ENCODE results near the gene NDUFA5.
A peak's percentile ranks its signal among the peaks of the same experiment; 100 is the strongest.

The NDUFA5 gene

DNA sequence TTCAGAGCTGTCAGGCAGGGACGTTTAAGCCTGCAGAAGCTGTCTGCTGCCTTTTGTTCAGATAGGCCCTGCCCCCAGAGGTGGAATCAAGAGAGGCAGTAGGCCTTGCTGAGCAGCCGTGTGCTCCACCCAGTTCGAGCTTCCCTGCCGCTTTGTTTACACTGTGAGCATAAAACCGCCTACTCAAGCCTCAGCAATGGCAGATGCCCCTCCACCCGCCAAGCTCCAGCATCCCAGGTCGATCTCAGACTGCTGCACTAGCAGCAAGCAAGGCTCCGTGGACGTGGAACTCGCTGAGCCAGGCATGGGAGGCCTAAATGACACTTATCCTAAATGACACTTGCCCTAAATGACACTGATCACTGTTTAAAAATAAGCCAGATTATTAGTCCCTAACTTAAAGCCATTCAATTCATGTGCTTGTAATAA lies 37.2 kb upstream of the NDUFA5 start:
- POLR2A ChIA-PET: no interaction called here
- no peak overlapping the region for H3K27ac ChIP-seq (ENCODE audit: extremely low read depth, low read depth, low read length)
- H3K36me3 ChIP-seq (ENCODE audit: control insufficient read depth in 2 of 2, insufficient read depth in 1 of 2, low read length in 2 of 2): no peaks in the 10 kb centered on the region
- H3K4me3 ChIP-seq (ENCODE audit: low read depth, low read length): no peak overlapping the region
- peak; percentile 81 for TF ChIP-seq ZNF585B (tag by site-specific recombination; IDR thresholded peaks at IDR 0.05)
- TF ChIP-seq MZF1 (tag by site-specific recombination; IDR thresholded peaks at IDR 0.05; ENCODE audit: borderline replicate concordance): no peak
- no peak for TF ChIP-seq ZNF184 (tag by site-specific recombination; IDR thresholded peaks at IDR 0.05)
- TF ChIP-seq, protein P1, sequence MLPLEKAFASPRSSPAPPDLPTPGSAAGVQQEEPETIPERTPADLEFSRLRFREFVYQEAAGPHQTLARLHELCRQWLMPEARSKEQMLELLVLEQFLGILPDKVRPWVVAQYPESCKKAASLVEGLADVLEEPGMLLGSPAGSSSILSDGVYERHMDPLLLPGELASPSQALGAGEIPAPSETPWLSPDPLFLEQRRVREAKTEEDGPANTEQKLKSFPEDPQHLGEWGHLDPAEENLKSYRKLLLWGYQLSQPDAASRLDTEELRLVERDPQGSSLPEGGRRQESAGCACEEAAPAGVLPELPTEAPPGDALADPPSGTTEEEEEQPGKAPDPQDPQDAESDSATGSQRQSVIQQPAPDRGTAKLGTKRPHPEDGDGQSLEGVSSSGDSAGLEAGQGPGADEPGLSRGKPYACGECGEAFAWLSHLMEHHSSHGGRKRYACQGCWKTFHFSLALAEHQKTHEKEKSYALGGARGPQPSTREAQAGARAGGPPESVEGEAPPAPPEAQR (tag by site-specific recombination; IDR thresholded peaks at IDR 0.05): no peak
- 0 out of 2 replicates have a peak, but pooled peaks have one; percentile 46 for TF ChIP-seq EGR2 (tag by site-specific recombination; IDR thresholded peaks at IDR 0.05; ENCODE audit: low read depth)
- TF ChIP-seq ZBTB17 (tag by site-specific recombination; IDR thresholded peaks at IDR 0.05): peak; percentile 51; the same call in 1 of the 2 replicates
- 0 out of 2 replicates have a peak, but pooled peaks have one; percentile 10 for TF ChIP-seq KLF1 (tag by site-specific recombination; IDR thresholded peaks at IDR 0.05)
- no peak for TF ChIP-seq ZNF514 (tag by site-specific recombination; IDR thresholded peaks at IDR 0.05)
- TF ChIP-seq ZFHX2 (tag by site-specific recombination; conservative IDR thresholded peaks at IDR 0.05): peak; percentile 70
- no peak for TF ChIP-seq RBAK (tag by site-specific recombination; IDR thresholded peaks at IDR 0.05)
- no peak for TF ChIP-seq ZNF792 (tag by site-specific recombination; IDR thresholded peaks at IDR 0.05)
- 0 out of 2 replicates have a peak, but pooled peaks have one; percentile 17 for TF ChIP-seq YY1 (tag by site-specific recombination; IDR thresholded peaks at IDR 0.05)
- TF ChIP-seq, protein P2, sequence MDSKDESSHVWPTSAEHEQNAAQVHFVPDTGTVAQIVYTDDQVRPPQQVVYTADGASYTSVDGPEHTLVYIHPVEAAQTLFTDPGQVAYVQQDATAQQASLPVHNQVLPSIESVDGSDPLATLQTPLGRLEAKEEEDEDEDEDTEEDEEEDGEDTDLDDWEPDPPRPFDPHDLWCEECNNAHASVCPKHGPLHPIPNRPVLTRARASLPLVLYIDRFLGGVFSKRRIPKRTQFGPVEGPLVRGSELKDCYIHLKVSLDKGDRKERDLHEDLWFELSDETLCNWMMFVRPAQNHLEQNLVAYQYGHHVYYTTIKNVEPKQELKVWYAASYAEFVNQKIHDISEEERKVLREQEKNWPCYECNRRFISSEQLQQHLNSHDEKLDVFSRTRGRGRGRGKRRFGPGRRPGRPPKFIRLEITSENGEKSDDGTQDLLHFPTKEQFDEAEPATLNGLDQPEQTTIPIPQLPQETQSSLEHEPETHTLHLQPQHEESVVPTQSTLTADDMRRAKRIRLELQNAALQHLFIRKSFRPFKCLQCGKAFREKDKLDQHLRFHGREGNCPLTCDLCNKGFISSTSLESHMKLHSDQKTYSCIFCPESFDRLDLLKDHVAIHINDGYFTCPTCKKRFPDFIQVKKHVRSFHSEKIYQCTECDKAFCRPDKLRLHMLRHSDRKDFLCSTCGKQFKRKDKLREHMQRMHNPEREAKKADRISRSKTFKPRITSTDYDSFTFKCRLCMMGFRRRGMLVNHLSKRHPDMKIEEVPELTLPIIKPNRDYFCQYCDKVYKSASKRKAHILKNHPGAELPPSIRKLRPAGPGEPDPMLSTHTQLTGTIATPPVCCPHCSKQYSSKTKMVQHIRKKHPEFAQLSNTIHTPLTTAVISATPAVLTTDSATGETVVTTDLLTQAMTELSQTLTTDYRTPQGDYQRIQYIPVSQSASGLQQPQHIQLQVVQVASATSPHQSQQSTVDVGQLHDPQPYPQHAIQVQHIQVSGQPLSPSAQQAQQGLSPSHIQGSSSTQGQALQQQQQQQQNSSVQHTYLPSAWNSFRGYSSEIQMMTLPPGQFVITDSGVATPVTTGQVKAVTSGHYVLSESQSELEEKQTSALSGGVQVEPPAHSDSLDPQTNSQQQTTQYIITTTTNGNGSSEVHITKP (tag by site-specific recombination; IDR thresholded peaks at IDR 0.05): no peak
- TF ChIP-seq ZXDB (tag by site-specific recombination; IDR thresholded peaks at IDR 0.05): no peak
- TF ChIP-seq ZNF404 (tag by site-specific recombination; IDR thresholded peaks at IDR 0.05): no peak
- no peak for TF ChIP-seq ZNF473 (tag by site-specific recombination; IDR thresholded peaks at IDR 0.05)
- no peak for TF ChIP-seq ZSCAN30 (tag by site-specific recombination; IDR thresholded peaks at IDR 0.05)
- TF ChIP-seq, protein P3, sequence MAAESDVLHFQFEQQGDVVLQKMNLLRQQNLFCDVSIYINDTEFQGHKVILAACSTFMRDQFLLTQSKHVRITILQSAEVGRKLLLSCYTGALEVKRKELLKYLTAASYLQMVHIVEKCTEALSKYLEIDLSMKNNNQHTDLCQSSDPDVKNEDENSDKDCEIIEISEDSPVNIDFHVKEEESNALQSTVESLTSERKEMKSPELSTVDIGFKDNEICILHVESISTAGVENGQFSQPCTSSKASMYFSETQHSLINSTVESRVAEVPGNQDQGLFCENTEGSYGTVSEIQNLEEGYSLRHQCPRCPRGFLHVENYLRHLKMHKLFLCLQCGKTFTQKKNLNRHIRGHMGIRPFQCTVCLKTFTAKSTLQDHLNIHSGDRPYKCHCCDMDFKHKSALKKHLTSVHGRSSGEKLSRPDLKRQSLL (tag by site-specific recombination; IDR thresholded peaks at IDR 0.05): peak; percentile 70; the same call in 1 of the 2 replicates
- TF ChIP-seq ZNF571 (tag by site-specific recombination; IDR thresholded peaks at IDR 0.05): no peak
- TF ChIP-seq ZBTB44 (tag by site-specific recombination; IDR thresholded peaks at IDR 0.05): no peak
- H3K9me3 ChIP-seq (ENCODE audit: control insufficient read depth, insufficient read depth, low read depth, low read length): no peaks in the 10 kb centered on the region
- no peaks in the 10 kb centered on the region for H3K4me1 ChIP-seq (ENCODE audit: control insufficient read depth, insufficient read depth, low read length)
- CTCF ChIA-PET: interaction anchor here (0.6 to 1.3 kb wide), 3 partner anchors 14 to 270 kb away, joined by 3 to 4 read pairs (median 3); no protein-coding TSS in a partner anchor

Measured in HEK293 (cell line).